ENCODE measurements around the gene COL16A1.

GRCh38 chr1:31712068-31712467, 8.3 kb upstream of the COL16A1 start:
- TF ChIP-seq, protein P1, sequence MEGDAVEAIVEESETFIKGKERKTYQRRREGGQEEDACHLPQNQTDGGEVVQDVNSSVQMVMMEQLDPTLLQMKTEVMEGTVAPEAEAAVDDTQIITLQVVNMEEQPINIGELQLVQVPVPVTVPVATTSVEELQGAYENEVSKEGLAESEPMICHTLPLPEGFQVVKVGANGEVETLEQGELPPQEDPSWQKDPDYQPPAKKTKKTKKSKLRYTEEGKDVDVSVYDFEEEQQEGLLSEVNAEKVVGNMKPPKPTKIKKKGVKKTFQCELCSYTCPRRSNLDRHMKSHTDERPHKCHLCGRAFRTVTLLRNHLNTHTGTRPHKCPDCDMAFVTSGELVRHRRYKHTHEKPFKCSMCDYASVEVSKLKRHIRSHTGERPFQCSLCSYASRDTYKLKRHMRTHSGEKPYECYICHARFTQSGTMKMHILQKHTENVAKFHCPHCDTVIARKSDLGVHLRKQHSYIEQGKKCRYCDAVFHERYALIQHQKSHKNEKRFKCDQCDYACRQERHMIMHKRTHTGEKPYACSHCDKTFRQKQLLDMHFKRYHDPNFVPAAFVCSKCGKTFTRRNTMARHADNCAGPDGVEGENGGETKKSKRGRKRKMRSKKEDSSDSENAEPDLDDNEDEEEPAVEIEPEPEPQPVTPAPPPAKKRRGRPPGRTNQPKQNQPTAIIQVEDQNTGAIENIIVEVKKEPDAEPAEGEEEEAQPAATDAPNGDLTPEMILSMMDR (conservative IDR thresholded peaks at IDR 0.05; ENCODE audit: low read length): no peak
- no peak for TF ChIP-seq EZH2phosphoT487 (IDR thresholded peaks at IDR 0.05; ENCODE audit: borderline replicate concordance)

Data from Loucy (cell line).